Parathyroid adenoma (tissue), 2 donors: ENCODE data around the gene DTNB.

ENCODE experiments used
- H2AFZ ChIP-seq: fragments of 300-600 bp; sonication (generic); one replicate; pipeline ENCODE4 v1.7.0; 2017; ENCODE audit warnings: antibody characterized with exemption, mild to moderate bottlenecking
- H3K27ac ChIP-seq: fragments of 300-600 bp; sonication (generic); one replicate; pipeline ENCODE4 v1.7.0; 2017
- H3K27me3 ChIP-seq: fragments of 300-600 bp; sonication (generic); one replicate; pipeline ENCODE4 v1.7.0; 2017; ENCODE audit warnings: low read length; ENCODE audit not compliant: control insufficient read depth, insufficient read depth
- H3K36me3 ChIP-seq: fragments of 300-600 bp; sonication (generic); one replicate; pipeline ENCODE4 v1.7.0; 2017; ENCODE audit warnings: low read length; ENCODE audit not compliant: control insufficient read depth, insufficient read depth
- H3K4me1 ChIP-seq: fragments of 300-600 bp; sonication (generic); one replicate; pipeline ENCODE4 v1.7.0; 2017; ENCODE audit warnings: control low read depth
- H3K4me2 ChIP-seq: fragments of 300-600 bp; sonication (generic); one replicate; pipeline ENCODE4 v1.7.0; 2017; ENCODE audit warnings: low read length
- H3K4me3 ChIP-seq: fragments of 300-600 bp; sonication (generic); one replicate; pipeline ENCODE4 v1.7.0; 2017; ENCODE audit warnings: low read depth, low read length
- H3K79me2 ChIP-seq: fragments of 300-600 bp; sonication (generic); one replicate; pipeline ENCODE4 v1.7.0; 2017; ENCODE audit warnings: control low read depth
- H3K9ac ChIP-seq: fragments of 300-600 bp; sonication (generic); one replicate; pipeline ENCODE4 v1.7.0; 2017; ENCODE audit warnings: mild to moderate bottlenecking
- H3K9me3 ChIP-seq: fragments of 300-600 bp; sonication (generic); one replicate; pipeline ENCODE4 v1.7.0; 2017; ENCODE audit warnings: low read length; ENCODE audit not compliant: control insufficient read depth
- CTCF ChIP-seq: fragments of 300-600 bp; sonication (generic); IDR thresholded peaks from one replicate; pipeline ENCODE4 v1.7.0; 2017; ENCODE audit warnings: antibody characterized with exemption, mild to moderate bottlenecking
- donor health status: primary hyperparathyroidism.

DTNB gene

DNA sequence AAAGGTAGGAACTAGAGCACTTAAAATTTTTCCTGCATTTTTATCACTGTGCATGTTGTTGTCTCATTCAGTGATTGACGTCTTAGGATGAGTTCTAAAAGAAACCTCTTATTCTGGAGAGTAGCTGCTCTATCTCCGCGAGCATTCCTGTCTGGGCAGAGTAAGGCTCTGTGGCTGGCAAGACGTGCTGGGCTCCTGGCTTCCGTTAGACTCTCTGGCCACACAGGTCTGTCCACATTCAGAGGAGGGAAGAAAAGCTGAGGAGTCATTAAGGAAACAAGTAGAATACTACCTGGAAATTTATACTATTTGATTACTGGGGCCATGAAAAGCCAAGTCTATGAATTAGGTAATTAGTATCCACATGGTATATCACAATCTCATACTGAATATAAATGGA, 193.6 kb downstream of the DTNB start:
- Histone ChIP-seq H3K79me2 (no peaks in the 10 kb centered on the region), H3K27me3 (no peaks in the 10 kb centered on the region), H3K4me1 (no peaks in the 10 kb centered on the region), H3K36me3 (no peaks in the 10 kb centered on the region), H2AFZ (no peak overlapping the region), H3K9ac (no peak overlapping the region), H3K9me3 (no peaks in the 10 kb centered on the region), H3K4me2 (no peak overlapping the region), H3K4me3 (no peak overlapping the region), H3K27ac (no peak overlapping the region)
- no peak for TF ChIP-seq CTCF

- Histone ChIP-seq H3K4me1 (no peaks in the 10 kb centered on the region), H3K9me3 (no peaks in the 10 kb centered on the region), H3K27ac (no peak overlapping the region), H3K36me3 (no peaks in the 10 kb centered on the region), H3K79me2 (no peaks in the 10 kb centered on the region), H3K4me3 (no peak overlapping the region), H2AFZ (no peak overlapping the region), H3K27me3 (no peaks in the 10 kb centered on the region), H3K9ac (no peak overlapping the region), H3K4me2 (no peak overlapping the region)
- TF ChIP-seq CTCF: no peak
Observed at GRCh38 chr2:25478736-25479135, 194.6 kb downstream of the DTNB start.

DNA sequence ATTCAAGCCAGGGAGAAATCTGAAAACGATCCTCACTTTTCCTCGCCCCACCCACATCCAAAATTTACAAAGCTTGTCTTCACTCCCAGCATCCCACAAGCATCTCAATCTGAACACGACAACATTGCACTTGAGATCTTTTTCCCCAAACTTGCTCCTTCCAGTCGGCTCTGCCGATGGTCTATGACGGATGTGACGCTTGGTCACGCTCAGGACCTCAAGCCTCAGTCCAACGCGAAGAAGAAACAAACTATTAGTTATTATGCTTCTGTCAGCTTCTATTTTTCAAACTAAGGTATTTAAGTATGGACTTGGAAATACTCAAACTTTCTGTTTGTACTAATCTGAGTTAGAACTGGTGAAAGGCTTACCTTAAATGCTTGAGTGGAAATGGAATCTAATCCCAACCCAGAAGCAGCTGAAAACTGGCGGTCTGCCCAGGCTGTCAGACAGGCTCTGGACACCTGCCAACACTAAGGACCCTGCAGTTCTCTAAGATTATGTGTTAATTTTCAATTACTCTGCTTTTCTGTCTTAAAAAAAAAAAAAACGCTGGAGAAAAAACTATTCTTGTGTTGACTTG, 199.5 kb downstream of the DTNB start:
- Histone ChIP-seq H3K36me3 (no peaks in the 10 kb centered on the region), H3K4me2 (peak overlapping the region; percentile 27), H3K27me3 (no peaks in the 10 kb centered on the region), H3K9ac (no peak overlapping the region), H3K79me2 (no peaks in the 10 kb centered on the region), H3K4me1 (no peaks in the 10 kb centered on the region), H3K9me3 (no peaks in the 10 kb centered on the region), H3K4me3 (no peak overlapping the region), H3K27ac (no peak overlapping the region), H2AFZ (no peak overlapping the region)
- no peak for TF ChIP-seq CTCF

DNA sequence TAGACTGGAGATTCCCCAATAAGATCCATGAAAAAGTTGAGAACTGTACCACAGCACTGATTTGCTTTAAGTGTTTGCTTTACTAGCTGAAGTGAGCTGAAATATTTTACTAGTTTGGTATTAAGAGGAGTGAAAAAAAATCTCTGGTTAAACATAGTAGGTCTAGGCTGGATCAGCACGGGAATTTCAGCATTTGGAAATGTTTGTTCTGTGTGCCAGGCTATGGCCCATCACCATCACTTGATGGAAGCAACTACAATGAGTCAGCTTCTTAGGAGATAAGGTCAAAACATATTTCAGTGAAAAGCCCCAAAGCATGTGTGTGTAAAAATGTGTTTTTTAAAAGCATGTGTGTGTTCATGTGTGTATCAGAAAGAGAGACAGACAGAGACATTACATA, 200.2 kb downstream of the DTNB start:
- Histone ChIP-seq H3K9me3 (no peaks in the 10 kb centered on the region), H3K36me3 (no peaks in the 10 kb centered on the region), H3K27me3 (no peaks in the 10 kb centered on the region), H2AFZ (no peak overlapping the region), H3K9ac (no peak overlapping the region), H3K4me1 (no peaks in the 10 kb centered on the region), H3K79me2 (no peaks in the 10 kb centered on the region), H3K27ac (no peak overlapping the region), H3K4me2 (peak overlapping the region; percentile 27), H3K4me3 (no peak overlapping the region)
- no peak for TF ChIP-seq CTCF

GRCh38 chr2:25470806-25471205, 202.6 kb downstream of the DTNB start:
- Histone ChIP-seq H3K9ac (no peak overlapping the region), H3K4me3 (no peak overlapping the region), H3K27ac (no peak overlapping the region), H2AFZ (no peak overlapping the region), H3K4me1 (no peaks in the 10 kb centered on the region), H3K4me2 (no peak overlapping the region), H3K36me3 (no peaks in the 10 kb centered on the region), H3K79me2 (no peaks in the 10 kb centered on the region), H3K27me3 (no peaks in the 10 kb centered on the region), H3K9me3 (no peaks in the 10 kb centered on the region)
- TF ChIP-seq CTCF: no peak
